ENCODE data around the gene RERG.

RERG gene

GRCh38 chr12:15183821-15184220 lies 37.4 kb downstream of the RERG start:
- DNase-seq, result no peak

GRCh38 chr12:15181017-15181683 lies 40.1 kb downstream of the RERG start:
- DNase-seq, result no peak

GRCh38 chr12:15180325-15180724 lies 40.9 kb downstream of the RERG start:
- no peak for DNase-seq

DNA sequence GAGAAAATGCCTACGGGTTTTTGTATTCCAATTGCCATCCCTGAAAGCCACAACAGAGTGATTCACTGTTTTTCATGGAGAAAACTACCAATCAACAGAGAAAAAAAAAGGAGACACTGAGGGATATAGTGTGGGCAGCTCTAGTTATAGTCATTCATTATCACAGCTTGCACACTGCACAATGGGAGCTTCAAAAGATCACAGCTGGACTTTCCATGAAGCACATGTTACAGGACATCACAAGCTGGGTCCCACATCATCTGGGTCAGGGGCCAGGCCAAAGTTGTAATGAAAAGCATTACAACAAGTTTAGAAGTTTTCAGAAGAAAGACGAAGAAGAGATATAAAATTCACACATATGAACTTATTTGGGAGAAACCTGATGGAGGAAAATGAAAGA lies 41.5 kb downstream of the RERG start:
- no peak for DNase-seq

DNA sequence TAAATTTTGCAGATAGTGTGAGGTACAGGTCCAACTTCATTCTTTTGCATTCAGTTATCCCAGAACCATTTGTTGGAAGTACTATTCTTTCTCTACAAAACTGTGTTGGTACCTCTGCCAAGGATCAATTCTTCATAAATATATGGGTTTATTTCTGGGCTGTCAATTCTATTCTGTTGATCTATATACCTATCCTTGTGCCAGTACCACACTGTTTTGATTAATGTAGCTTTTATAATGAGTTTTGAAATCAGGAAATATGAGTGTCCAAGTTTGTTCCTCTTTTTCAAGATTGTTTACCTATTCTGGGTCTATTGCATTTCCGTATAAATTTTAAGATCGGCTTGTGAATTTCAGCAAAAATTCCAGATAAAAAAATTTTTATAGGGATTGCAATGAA lies 48.1 kb downstream of the RERG start:
- DNase-seq, result no peak

- no peak for DNase-seq
Measured at GRCh38 chr12:15172060-15172822, 49.0 kb downstream of the RERG start.

DNA sequence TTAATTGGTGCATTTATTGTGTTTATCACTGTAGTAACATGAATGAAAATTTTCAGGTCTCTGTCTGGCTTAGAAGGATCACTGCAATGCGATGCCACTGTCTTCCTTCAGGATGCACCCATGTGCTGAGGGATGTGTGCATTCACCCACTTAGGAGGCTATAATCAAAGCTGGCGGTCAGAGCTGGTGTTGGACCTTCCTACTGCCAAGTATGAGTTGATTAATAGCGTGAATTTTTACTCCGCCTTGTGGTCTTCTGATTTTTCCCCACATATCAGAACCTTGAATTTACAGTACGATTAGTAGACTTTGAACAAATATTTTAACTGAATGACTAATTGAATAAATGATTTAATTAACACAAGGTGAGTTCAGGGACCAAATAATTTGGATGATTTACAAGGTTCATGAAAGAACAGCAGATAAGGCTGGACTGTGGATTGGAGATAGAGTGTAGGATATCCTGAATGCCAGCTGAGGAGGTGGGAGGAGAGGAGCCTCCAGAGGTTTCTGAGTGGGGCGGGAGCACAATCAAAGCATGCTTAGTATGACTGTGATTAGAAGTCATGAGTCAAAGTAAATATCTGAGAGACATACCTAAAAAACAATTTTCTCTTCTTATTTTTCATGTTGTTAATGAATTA lies 50.1 kb downstream of the RERG start:
- DNase-seq, result no peak

GRCh38 chr12:15168026-15168678 lies 53.1 kb downstream of the RERG start:
- DNase-seq, result no peak

- DNase-seq, result no peak
Measured at GRCh38 chr12:15165012-15165659, 56.1 kb downstream of the RERG start.

DNA sequence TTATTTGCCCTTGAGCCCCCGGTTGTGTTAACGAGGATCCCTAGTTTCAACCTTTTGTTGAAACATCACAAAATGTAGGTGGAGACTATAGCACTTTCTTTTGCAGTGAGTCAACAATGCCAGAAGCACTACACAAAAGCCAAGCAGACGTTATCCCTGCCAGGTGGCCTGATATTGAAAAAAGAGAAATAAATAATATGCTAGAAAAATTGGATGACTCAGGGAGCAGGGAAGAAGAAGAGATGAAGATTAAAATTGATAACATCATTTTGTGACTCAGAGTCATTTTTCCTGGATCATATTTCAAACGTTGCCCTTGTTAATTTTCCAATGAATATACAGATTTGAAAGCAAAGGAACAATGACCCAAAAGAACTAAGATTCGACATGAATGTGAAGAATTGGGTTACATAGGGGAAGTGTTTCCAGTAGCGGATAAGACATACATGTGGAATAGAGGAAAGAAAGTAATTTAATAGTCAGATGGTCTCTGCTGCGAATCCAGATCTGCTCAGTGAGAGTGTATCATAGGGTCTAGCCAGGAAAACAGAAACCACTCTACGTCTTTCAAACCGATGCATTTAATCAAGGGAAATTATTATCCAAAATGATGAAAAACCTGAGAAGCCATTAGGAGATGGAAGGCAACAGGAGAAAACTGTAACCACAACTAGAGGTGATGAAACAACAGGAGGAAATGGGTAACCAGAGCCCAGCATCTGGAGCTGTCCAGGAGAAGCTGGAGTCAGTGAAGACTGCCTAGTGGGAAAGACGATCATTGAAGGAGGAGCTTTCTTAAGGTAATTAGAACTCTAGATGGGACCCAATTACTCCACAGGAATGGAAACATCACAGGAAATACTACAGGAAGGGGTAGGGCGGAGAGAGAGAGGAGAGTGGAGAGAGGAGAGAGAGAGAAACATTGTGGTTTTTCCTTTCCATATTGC lies 57.9 kb downstream of the RERG start:
- DNase-seq, result no peak

- no peak for DNase-seq
Measured at GRCh38 chr12:15158083-15158482, 63.1 kb downstream of the RERG start.

DNA sequence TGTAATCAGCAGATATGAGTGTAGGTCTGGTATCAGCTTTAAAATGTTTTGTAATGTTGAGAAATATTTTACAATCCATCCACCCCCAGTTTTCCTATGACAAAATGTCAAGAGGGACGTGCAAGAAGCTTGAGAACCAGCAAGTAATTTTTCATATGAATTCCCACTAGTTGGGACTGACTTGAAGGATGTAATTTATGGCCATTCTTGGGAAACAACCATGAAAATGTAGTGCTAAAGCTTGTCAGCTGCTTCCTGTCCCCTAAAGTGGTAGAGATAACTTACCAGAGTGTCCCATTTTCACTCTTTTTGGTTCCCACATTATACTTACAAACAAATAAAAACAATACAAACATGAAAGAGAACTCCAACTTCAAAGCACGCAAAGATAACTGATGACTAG lies 63.9 kb downstream of the RERG start:
- DNase-seq, result no peak

GRCh38 chr12:15155271-15155670 lies 65.9 kb downstream of the RERG start:
- no peak for DNase-seq

DNA sequence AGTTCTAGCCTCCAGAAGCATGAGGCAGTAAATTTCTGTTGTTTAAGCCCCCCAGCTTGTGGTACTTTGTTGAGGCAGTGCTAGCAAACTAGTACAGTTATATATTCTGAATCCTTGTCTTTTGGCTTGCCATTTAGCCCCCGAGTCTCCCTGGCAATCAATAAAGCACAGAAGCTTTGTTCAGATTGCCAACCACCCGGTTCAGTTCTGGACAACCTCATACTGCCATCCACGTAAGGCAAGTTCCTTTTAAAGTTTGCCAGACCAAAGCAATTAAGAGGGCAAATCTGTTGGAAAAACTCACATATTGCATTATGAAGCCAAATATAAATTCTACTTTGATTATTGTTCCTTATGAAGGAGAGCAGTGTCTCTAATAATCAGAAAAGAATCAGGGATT lies 67.1 kb downstream of the RERG start:
- no peak for DNase-seq

- DNase-seq, result no peak
Measured at GRCh38 chr12:15152868-15153267, 68.3 kb downstream of the RERG start.

GRCh38 chr12:15152456-15152855 lies 68.8 kb downstream of the RERG start:
- no peak for DNase-seq

- no peak for DNase-seq
Measured at GRCh38 chr12:15151161-15152091, 69.8 kb downstream of the RERG start.

DNA sequence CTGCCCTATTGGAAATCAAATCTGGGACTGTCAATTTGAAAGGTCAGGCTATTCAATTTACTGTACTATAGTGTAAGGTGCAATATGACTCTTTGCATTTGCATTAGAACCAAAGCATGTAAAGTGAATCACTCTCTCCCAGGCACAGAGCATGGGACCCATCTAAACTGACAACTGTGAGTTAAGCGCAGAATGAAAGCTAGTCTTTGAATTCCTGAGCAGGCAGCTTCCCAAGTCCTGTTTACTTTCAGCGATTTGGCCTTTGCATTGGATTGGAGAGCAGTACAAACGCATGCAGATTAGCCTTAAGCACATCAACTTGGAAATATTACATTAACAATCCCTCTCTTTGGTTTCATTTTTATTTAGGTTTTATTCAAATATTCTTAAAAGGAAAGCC lies 74.6 kb downstream of the RERG start:
- no peak for DNase-seq

GRCh38 chr12:15143467-15143866 lies 77.8 kb downstream of the RERG start:
- no peak for DNase-seq

DNA sequence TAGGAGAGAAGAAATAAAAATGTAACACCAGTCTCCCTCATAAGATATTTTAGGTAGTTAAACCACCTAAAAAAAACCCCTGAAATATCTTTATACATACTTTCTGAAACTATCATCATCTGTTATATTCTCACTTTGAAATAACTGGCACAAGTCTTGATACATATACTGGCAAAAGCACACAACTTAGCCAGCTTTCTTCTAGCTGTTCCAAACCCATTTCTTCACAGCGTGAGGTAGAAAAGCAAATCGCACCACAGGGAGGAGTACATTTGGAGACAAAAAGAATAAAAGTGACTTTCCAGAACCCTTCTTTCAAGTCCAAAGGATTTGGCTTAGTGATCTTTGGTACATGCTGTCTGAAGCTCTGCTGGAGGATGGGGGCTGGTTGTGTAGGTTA lies 78.5 kb downstream of the RERG start:
- DNase-seq, result no peak

DNA sequence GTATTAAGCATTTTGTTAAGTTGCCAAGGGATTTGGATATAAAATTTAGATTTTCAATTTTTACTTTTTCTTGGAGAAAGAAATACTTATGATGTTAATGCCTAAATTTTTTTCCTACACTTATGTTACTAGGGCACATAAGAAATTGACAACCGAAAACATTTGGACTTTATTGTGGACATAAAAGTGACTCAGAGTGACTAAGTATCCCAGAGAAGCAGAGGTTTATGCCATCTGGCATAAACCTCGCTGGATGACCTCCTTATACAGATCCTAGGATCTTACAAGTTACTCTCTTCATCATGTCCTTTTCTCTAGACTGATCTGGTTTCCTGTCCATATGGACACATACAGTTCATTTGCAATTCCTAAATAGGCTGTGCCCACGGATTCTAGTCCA lies 89.8 kb downstream of the RERG start:
- no peak for DNase-seq
